HG02884 (cell line): ENCODE measurements around the gene KRTAP5-11.
"Not testable (repeated sequence)": the region's sequence is repeated elsewhere in the genome, so short reads cannot be mapped to it uniquely, and the experiment has no call there.

Experiments
- ATAC-seq: cut with Tn5 transposase; IDR thresholded peaks from one replicate; pipeline ENCODE4 v1.9.1; 2021; ENCODE audit warnings: mild to moderate bottlenecking, moderate library complexity; ENCODE audit not compliant: unreplicated experiment

Gene KRTAP5-11

GRCh38 chr11:71534711-71535608, 47.7 kb downstream of the KRTAP5-11 start:
- not testable (repeated sequence) for ATAC-seq

GRCh38 chr11:71532036-71532610, 50.6 kb downstream of the KRTAP5-11 start:
- no peak for ATAC-seq
